ENCODE data around the gene SOCS1. TPM values are rescaled to one million over a fixed set of nuclear protein-coding genes. Genes with fewer than 3 reads are reported as not detected.

Gene SOCS1
- total RNA-seq, 1 experiment from 2014 or later = 12.5 TPM

- BruUV-seq (replicated peaks) = no TSS peak
- Histone ChIP-seq H2AFZ (ENCODE audit: low read length) (no peak overlapping the region), H3K4me3 (ENCODE audit: low read length) (no peak overlapping the region), H4K20me1 (ENCODE audit: low read length) (no peaks in the 10 kb centered on the region), H3K9ac (ENCODE audit: low read length) (no peak overlapping the region), H3F3A (ENCODE audit: low read length, unreplicated experiment) (no peaks in the 10 kb centered on the region), H3K4me2 (ENCODE audit: low read length) (no peak overlapping the region), H3K4me1 (ENCODE audit: insufficient read depth, low read length) (no peaks in the 10 kb centered on the region), H3K36me3 (ENCODE audit: low read depth, low read length) (no peaks in the 10 kb centered on the region), H3K79me2 (ENCODE audit: low read length) (no peaks in the 10 kb centered on the region), H3K27ac (ENCODE audit: low read length) (no peak overlapping the region), H3K9me3 (ENCODE audit: low read length) (no peaks in the 10 kb centered on the region), H3K9me2 (replicated peaks; ENCODE audit: low read length) (no peaks in the 10 kb centered on the region), H3K27me3 (ENCODE audit: low read length) (no peaks in the 10 kb centered on the region)
- CTCF ChIA-PET = no interaction called here
- no peak for DNase-seq
- ATAC-seq = no peak
- intact Hi-C loops (cut with micrococcal nuclease) = no loop called here
- TF ChIP-seq, protein P1, sequence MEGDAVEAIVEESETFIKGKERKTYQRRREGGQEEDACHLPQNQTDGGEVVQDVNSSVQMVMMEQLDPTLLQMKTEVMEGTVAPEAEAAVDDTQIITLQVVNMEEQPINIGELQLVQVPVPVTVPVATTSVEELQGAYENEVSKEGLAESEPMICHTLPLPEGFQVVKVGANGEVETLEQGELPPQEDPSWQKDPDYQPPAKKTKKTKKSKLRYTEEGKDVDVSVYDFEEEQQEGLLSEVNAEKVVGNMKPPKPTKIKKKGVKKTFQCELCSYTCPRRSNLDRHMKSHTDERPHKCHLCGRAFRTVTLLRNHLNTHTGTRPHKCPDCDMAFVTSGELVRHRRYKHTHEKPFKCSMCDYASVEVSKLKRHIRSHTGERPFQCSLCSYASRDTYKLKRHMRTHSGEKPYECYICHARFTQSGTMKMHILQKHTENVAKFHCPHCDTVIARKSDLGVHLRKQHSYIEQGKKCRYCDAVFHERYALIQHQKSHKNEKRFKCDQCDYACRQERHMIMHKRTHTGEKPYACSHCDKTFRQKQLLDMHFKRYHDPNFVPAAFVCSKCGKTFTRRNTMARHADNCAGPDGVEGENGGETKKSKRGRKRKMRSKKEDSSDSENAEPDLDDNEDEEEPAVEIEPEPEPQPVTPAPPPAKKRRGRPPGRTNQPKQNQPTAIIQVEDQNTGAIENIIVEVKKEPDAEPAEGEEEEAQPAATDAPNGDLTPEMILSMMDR (conservative IDR thresholded peaks at IDR 0.05; ENCODE audit: low read depth, low read length) = no peak
- TF ChIP-seq EZH2 (IDR thresholded peaks at IDR 0.05; ENCODE audit: low read length, unreplicated experiment) = no peak
- no peak for TF ChIP-seq EZH2phosphoT487 (IDR thresholded peaks at IDR 0.05; ENCODE audit: borderline replicate concordance, low read length)
- POLR2A ChIA-PET (ENCODE audit: unreplicated experiment) = no interaction called here
These were observed 19.0 kb upstream of the SOCS1 start for GRCh38 chr16:11274964-11275363.

- no peak for ATAC-seq
- no peak overlapping the region for H2AFZ ChIP-seq (ENCODE audit: low read length)
- no peaks in the 10 kb centered on the region for H3K4me1 ChIP-seq (ENCODE audit: insufficient read depth, low read length)
- no peaks in the 10 kb centered on the region for H4K20me1 ChIP-seq (ENCODE audit: low read length)
- TF ChIP-seq EZH2 (IDR thresholded peaks at IDR 0.05; ENCODE audit: low read length, unreplicated experiment) (no peak), EZH2phosphoT487 (IDR thresholded peaks at IDR 0.05; ENCODE audit: borderline replicate concordance, low read length) (no peak)
- TF ChIP-seq, protein P1 (conservative IDR thresholded peaks at IDR 0.05; ENCODE audit: low read depth, low read length) = no peak
- no peak overlapping the region for H3K4me2 ChIP-seq (ENCODE audit: low read length)
- no peak overlapping the region for H3K27ac ChIP-seq (ENCODE audit: low read length)
- POLR2A ChIA-PET (ENCODE audit: unreplicated experiment) = no interaction called here
- no peaks in the 10 kb centered on the region for H3K36me3 ChIP-seq (ENCODE audit: low read depth, low read length)
- DNase-seq = no peak
- no peak overlapping the region for H3K4me3 ChIP-seq (ENCODE audit: low read length)
- intact Hi-C loops (cut with micrococcal nuclease) = no loop called here
- no peak overlapping the region for H3K9ac ChIP-seq (ENCODE audit: low read length)
- no peaks in the 10 kb centered on the region for H3K79me2 ChIP-seq (ENCODE audit: low read length)
- BruUV-seq (replicated peaks) = no TSS peak
- H3K27me3 ChIP-seq (ENCODE audit: low read length) = no peaks in the 10 kb centered on the region
- H3F3A ChIP-seq (ENCODE audit: low read length, unreplicated experiment) = no peaks in the 10 kb centered on the region
- H3K9me3 ChIP-seq (ENCODE audit: low read length) = no peaks in the 10 kb centered on the region
- CTCF ChIA-PET = no interaction called here
- H3K9me2 ChIP-seq (replicated peaks; ENCODE audit: low read length) = no peaks in the 10 kb centered on the region
These were observed 17.8 kb upstream of the SOCS1 start for GRCh38 chr16:11273721-11274324.

DNA sequence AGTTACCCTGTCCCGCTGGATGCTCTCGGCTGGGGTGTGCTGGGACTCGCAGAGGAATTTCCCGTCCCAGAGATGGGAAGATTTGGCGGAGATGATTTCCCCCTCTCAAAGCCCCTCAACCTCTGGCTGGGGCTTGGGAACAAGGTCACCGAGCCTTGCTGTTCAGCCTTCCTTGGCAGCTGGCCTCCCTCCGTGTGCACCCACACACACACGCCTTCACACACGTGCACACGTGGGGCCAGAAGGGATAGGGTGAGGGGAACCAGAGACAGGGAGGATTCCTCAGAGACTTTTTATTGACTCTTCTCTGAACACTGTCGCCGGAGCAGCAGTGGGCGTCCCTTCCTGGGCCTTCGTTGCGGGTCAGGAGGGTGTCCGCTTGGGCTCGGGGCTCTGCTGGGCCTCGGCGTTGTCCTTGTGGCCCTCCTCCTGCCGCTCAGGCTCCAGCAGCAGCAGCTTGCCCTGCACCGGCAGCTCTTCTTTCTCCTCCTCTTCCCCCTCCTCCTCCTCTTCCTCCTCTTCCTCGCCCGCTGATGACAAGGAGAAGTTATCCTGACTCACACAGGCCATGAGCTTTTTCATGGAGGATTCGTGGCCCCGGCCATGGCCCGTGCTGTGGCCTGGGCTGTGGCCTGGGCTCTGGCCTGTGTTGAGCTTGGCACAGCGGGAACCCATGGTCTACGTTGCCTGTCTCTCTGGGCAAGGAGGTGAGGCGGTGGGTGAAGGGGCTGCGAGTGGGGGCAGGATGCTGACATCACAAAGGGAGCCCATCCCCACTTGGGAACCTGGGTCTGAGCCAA is 17.1 kb upstream of the SOCS1 start, which contains the start of gene PRM3:
Gene PRM3, minus strand, starts transcription at position 709 of the 800 bp plus-strand sequence. Its CDS starts 34 bp downstream, at position 675.
- no peak within 1 kb of the TSS for H2AFZ ChIP-seq (ENCODE audit: low read length)
- no peak within 1 kb of the TSS for H3K9ac ChIP-seq (ENCODE audit: low read length)
- intact Hi-C loops (cut with micrococcal nuclease) = no loop called here

More for the DNA sequence above, 17.1 kb upstream of the SOCS1 start, which contains the start of gene PRM3:
- TF ChIP-seq, protein P1 (conservative IDR thresholded peaks at IDR 0.05; ENCODE audit: low read depth, low read length) = no peak
- TF ChIP-seq EZH2 (IDR thresholded peaks at IDR 0.05; ENCODE audit: low read length, unreplicated experiment) = no peak
- TF ChIP-seq EZH2phosphoT487 (IDR thresholded peaks at IDR 0.05; ENCODE audit: borderline replicate concordance, low read length) = no peak
- Histone ChIP-seq H3F3A (ENCODE audit: low read length, unreplicated experiment) (no peaks in the 10 kb centered on the region), H3K36me3 (ENCODE audit: low read depth, low read length) (no peaks in the 10 kb centered on the region), H3K9me3 (ENCODE audit: low read length) (no peaks in the 10 kb centered on the region), H3K27ac (ENCODE audit: low read length) (no peak within 1 kb of the TSS), H3K9me2 (replicated peaks; ENCODE audit: low read length) (no peaks in the 10 kb centered on the region), H3K4me2 (ENCODE audit: low read length) (no peak within 1 kb of the TSS), H3K79me2 (ENCODE audit: low read length) (no peaks in the 10 kb centered on the region), H4K20me1 (ENCODE audit: low read length) (no peaks in the 10 kb centered on the region), H3K27me3 (ENCODE audit: low read length) (no peaks in the 10 kb centered on the region), H3K4me1 (ENCODE audit: insufficient read depth, low read length) (no peaks in the 10 kb centered on the region), H3K4me3 (ENCODE audit: low read length) (no peak within 1 kb of the TSS)
- no TSS peak for BruUV-seq (replicated peaks)
- no peak for ATAC-seq
- ChIA-PET POLR2A (ENCODE audit: unreplicated experiment) (no interaction called here), CTCF (no interaction called here)
- DNase-seq = no peak

Data from PC-3 (cell line).